Astrocyte of the cerebellum (primary cell): Measurements from ENCODE around the gene ARMH3.
A peak's percentile ranks its signal among the peaks of the same experiment; 100 is the strongest.

Experiments used
- DNase-seq: peaks from one replicate; pipeline ENCODE4 v3.0.0-alpha.2; 2011; ENCODE audit warnings: low read depth
- H3K4me3 ChIP-seq: 2 replicates; pipeline ENCODE4 v1.5.1; 2011; ENCODE audit warnings: mild to moderate bottlenecking, low read depth, low read length, moderate library complexity
- CTCF ChIP-seq: IDR thresholded peaks from 2 replicates; pipeline ENCODE4 v1.5.1; 2012; ENCODE audit warnings: low read length, low read depth, moderate library complexity, mild to moderate bottlenecking; ENCODE audit errors: missing control alignments
- in situ Hi-C: cut with HindIII; loops from 2 replicates; pipeline ENCODE4 v1.10.0; 2017; ENCODE audit warnings: low sequenced_read_pairs

The ARMH3 gene

GRCh38 chr10:101938305-101939007 lies 117.5 kb downstream of the ARMH3 start:
- DNase-seq = peak; percentile 65
- TF ChIP-seq CTCF = no peak
- no peak overlapping the region for H3K4me3 ChIP-seq
- in situ Hi-C loops = no loop called here

- no peak overlapping the region for H3K4me3 ChIP-seq
- DNase-seq = no peak
- TF ChIP-seq CTCF = no peak
- in situ Hi-C loops = no loop called here
Measured at GRCh38 chr10:101935431-101935830, 120.5 kb downstream of the ARMH3 start.

- DNase-seq = no peak
- in situ Hi-C loops = no loop called here
- H3K4me3 ChIP-seq = no peak overlapping the region
Measured at GRCh38 chr10:101934686-101935305, 121.2 kb downstream of the ARMH3 start.

GRCh38 chr10:101933976-101934375 lies 122.0 kb downstream of the ARMH3 start:
- no peak overlapping the region for H3K4me3 ChIP-seq
- DNase-seq = no peak
- in situ Hi-C loops = no loop called here
- no peak for TF ChIP-seq CTCF

More at GRCh38 chr10:101934686-101935305, 121.2 kb downstream of the ARMH3 start:
- no peak for TF ChIP-seq CTCF

- in situ Hi-C loops = no loop called here
- TF ChIP-seq CTCF = no peak
- no peak overlapping the region for H3K4me3 ChIP-seq
- no peak for DNase-seq
Measured at GRCh38 chr10:101932183-101932582, 123.8 kb downstream of the ARMH3 start.

GRCh38 chr10:101925027-101925426 lies 130.9 kb downstream of the ARMH3 start:
- no peak for TF ChIP-seq CTCF
- DNase-seq = no peak
- in situ Hi-C loops = no loop called here
- no peak overlapping the region for H3K4me3 ChIP-seq
